H1 (cell line): Measurements from ENCODE around the gene GJD4. TPM values are rescaled to one million over a fixed set of nuclear protein-coding genes. Genes with fewer than 3 reads are reported as not detected.

ENCODE experiments used
- SIX5 ChIP-seq: IDR thresholded peaks from 2 replicates; pipeline ENCODE4 v1.6.1; 2011; ENCODE audit warnings: mild to moderate bottlenecking, low read depth, low read length
- ZNF274 ChIP-seq: IDR thresholded peaks from 2 replicates; pipeline ENCODE4 v1.7.0; 2012; ENCODE audit warnings: low read length, borderline replicate concordance; ENCODE audit errors: extremely low read depth
- polyA plus RNA-seq, 7 experiments: library from polyadenylated mRNA; depleted of rRNA in 3 of 7; stranded (reverse) in 5 of 7; unstranded in 2 of 7; fragments of >200 nt in 5 of 7; fragments of 200-250 nt in 2 of 7; gene quantifications; 1 replicate in 5 of 7; 2 replicates in 1 of 7; 4 replicates in 1 of 7; pipeline versions ENCODE4 v1.2.1 to v1.2.3, GENCODE V29; 2011 to 2013; ENCODE audit warnings: missing spikeins in 2 of 7, mixed read lengths in 2 of 7
- total RNA-seq: library from RNA; stranded (reverse); fragmentation: NEBNext Ultra II Directional; extraction: Animal tissue kit (Norgen Biotek cat#: 25700); gene quantifications from 2 replicates; pipeline ENCODE4 v1.2.1, GENCODE V29; 2021
- TF ChIP-seq, protein P1 (sequence below): IDR thresholded peaks from 2 replicates; pipeline ENCODE4 v1.6.1; 2012; ENCODE audit warnings: low read length, inconsistent platforms

The GJD4 gene
- total and polyA plus RNA-seq, 2 of the 8 experiments (the other 6 are each of a cell fraction or from before 2014, with no cell fraction given): not detected

DNA sequence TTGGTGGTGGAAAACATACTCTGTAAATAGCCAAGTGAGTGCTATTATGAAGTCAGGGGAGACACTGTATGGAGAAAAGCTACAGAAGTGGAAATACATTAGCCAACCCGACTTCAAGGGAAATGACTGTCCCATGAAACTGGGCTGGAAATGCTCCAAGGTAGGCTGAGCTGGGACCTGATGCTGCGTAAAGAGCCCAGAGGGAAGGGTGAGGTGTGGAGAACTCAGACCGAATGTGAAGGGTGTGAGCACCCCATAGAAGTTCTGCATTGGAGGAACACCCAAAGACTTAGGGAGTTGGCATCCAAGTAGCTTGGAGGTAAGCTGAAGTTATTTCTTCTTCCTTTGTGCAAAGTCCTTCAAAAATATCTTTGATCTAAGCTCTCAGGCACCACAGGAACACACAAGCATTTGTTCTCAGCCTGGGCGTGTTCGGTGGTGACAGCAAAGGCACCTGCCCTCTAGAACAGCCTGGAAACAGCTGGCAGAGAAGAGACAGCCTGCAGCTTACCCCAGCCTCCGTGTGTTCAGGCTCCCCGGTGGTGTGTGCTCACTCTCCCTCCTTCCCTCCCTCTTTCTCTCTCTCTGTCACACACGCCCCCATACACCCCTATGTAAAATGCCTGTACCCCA lies 19.1 kb upstream of the GJD4 start (continued):
- no peak for TF ChIP-seq ZNF274
- TF ChIP-seq SIX5: no peak
- TF ChIP-seq, protein P1, sequence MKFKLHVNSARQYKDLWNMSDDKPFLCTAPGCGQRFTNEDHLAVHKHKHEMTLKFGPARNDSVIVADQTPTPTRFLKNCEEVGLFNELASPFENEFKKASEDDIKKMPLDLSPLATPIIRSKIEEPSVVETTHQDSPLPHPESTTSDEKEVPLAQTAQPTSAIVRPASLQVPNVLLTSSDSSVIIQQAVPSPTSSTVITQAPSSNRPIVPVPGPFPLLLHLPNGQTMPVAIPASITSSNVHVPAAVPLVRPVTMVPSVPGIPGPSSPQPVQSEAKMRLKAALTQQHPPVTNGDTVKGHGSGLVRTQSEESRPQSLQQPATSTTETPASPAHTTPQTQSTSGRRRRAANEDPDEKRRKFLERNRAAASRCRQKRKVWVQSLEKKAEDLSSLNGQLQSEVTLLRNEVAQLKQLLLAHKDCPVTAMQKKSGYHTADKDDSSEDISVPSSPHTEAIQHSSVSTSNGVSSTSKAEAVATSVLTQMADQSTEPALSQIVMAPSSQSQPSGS: no peak
